ENCODE measurements around the gene ATP8A2. TPM values are rescaled to one million over a fixed set of nuclear protein-coding genes. Genes with fewer than 3 reads are reported as not detected.

ATP8A2 gene
- total RNA-seq, 4 donors from 2014 or later = 0.16 to 0.54 (median 0.26) TPM

GRCh38 chr13:25967144-25967543, 595.4 kb downstream of the ATP8A2 start:
- Histone ChIP-seq H3K4me1 (no peaks in the 10 kb centered on the region), H3K36me3 (no peaks in the 10 kb centered on the region), H3K27ac (no peak overlapping the region), H3K4me3 (no peak overlapping the region), H3K27me3 (no peaks in the 10 kb centered on the region), H3K9me3 (no peaks in the 10 kb centered on the region)
- ATAC-seq = no peak
- TF ChIP-seq CTCF (IDR thresholded peaks at IDR 0.05) = no peak
- TF ChIP-seq POLR2AphosphoS5 (IDR thresholded peaks at IDR 0.05) = no peak
- TF ChIP-seq POLR2A (IDR thresholded peaks at IDR 0.05) = no peak
- 52 to 59% methylated on average over 4 of the region's 4 CpGs for WGBS, 2 donors (ENCODE audit: low coverage in 1 of 2)

GRCh38 chr13:25971047-25971446, 599.3 kb downstream of the ATP8A2 start:
- 75 to 100% methylated on average over 3 of the region's 3 CpGs for WGBS, 2 donors (ENCODE audit: low coverage in 1 of 2)
- Histone ChIP-seq H3K4me1 (no peaks in the 10 kb centered on the region), H3K4me3 (no peak overlapping the region), H3K27me3 (peaks cover 15% of the 10 kb centered on the region), H3K9me3 (no peaks in the 10 kb centered on the region), H3K27ac (no peak overlapping the region), H3K36me3 (no peaks in the 10 kb centered on the region)
- no peak for TF ChIP-seq POLR2A (IDR thresholded peaks at IDR 0.05)
- TF ChIP-seq CTCF (IDR thresholded peaks at IDR 0.05) = no peak
- TF ChIP-seq EP300 (IDR thresholded peaks at IDR 0.05) = no peak
- TF ChIP-seq POLR2AphosphoS5 (IDR thresholded peaks at IDR 0.05) = no peak
- no peak for ATAC-seq

- TF ChIP-seq POLR2AphosphoS5 (IDR thresholded peaks at IDR 0.05) = no peak
- TF ChIP-seq CTCF (IDR thresholded peaks at IDR 0.05) = no peak
- no peak for TF ChIP-seq EP300 (IDR thresholded peaks at IDR 0.05)
- TF ChIP-seq POLR2A (IDR thresholded peaks at IDR 0.05) = no peak
- 80 to 86% methylated on average over 1 to 3 of the region's 5 CpGs for WGBS, 2 donors (ENCODE audit: low coverage in 1 of 2)
- Histone ChIP-seq H3K4me3 (no peak overlapping the region), H3K27ac (no peak overlapping the region), H3K9me3 (no peaks in the 10 kb centered on the region), H3K27me3 (peaks cover 15% of the 10 kb centered on the region), H3K36me3 (no peaks in the 10 kb centered on the region), H3K4me1 (no peaks in the 10 kb centered on the region)
- no peak for ATAC-seq
Measured at GRCh38 chr13:25971459-25972145, 599.8 kb downstream of the ATP8A2 start.

GRCh38 chr13:25973085-25973484, 601.3 kb downstream of the ATP8A2 start:
- 75% methylated on average over 7 of the region's 13 CpGs; no CpG with 5 or more reads in 1 of the 2 donors for WGBS, 2 donors (ENCODE audit: low coverage in 1 of 2)
- Histone ChIP-seq H3K9me3 (no peaks in the 10 kb centered on the region), H3K4me1 (no peaks in the 10 kb centered on the region), H3K27ac (no peak overlapping the region), H3K27me3 (peaks cover 15% of the 10 kb centered on the region), H3K36me3 (no peaks in the 10 kb centered on the region), H3K4me3 (no peak overlapping the region)
- ATAC-seq = no peak
- TF ChIP-seq POLR2A (IDR thresholded peaks at IDR 0.05) = no peak
- TF ChIP-seq POLR2AphosphoS5 (IDR thresholded peaks at IDR 0.05) = no peak
- no peak for TF ChIP-seq EP300 (IDR thresholded peaks at IDR 0.05)
- no peak for TF ChIP-seq CTCF (IDR thresholded peaks at IDR 0.05)

GRCh38 chr13:25973576-25973975, 601.8 kb downstream of the ATP8A2 start:
- Histone ChIP-seq H3K36me3 (no peaks in the 10 kb centered on the region), H3K9me3 (no peaks in the 10 kb centered on the region), H3K4me1 (no peaks in the 10 kb centered on the region), H3K4me3 (no peak overlapping the region), H3K27me3 (peaks cover 15% of the 10 kb centered on the region), H3K27ac (no peak overlapping the region)
- TF ChIP-seq POLR2AphosphoS5 (IDR thresholded peaks at IDR 0.05) = no peak
- WGBS, 2 donors (ENCODE audit: low coverage in 1 of 2) = 58 to 79% methylated on average over 4 to 7 of the region's 7 CpGs
- ATAC-seq = no peak
